Esophagus muscularis mucosa (tissue), 4 donors: ENCODE measurements around the gene CCDC195. TPM values are rescaled to one million over a fixed set of nuclear protein-coding genes. Genes with fewer than 3 reads are reported as not detected.

Experiments
- DNase-seq: peaks from one replicate; pipeline ENCODE4 v3.0.0-alpha.2; 2017; ENCODE audit errors: extremely low spot score
- H3K27ac ChIP-seq, 4 donors: fragments of 200-600 bp; sonication (generic); replicated peaks in 1 of 4; 1 replicate in 3 of 4; 2 replicates in 1 of 4; pipeline ENCODE4 v1.5.1; 2016 to 2019; ENCODE audit warnings: mild to moderate bottlenecking in 1 of 4
- H3K27me3 ChIP-seq, 4 donors: fragments of 200-600 bp; sonication (generic); one replicate each; pipeline versions ENCODE4 v1.5.1 to v1.6.0; 2016 to 2019
- H3K36me3 ChIP-seq, 4 donors: fragments of 200-600 bp; sonication (generic); one replicate each; pipeline ENCODE4 v1.5.1; 2016 to 2019
- H3K4me1 ChIP-seq, 4 donors: fragments of 200-600 bp; sonication (generic); one replicate each; pipeline ENCODE4 v1.5.1; 2016 to 2019
- H3K4me3 ChIP-seq, 4 donors: fragments of 200-600 bp; sonication (generic); 1 replicate in 2 of 4; 2 replicates in 2 of 4; pipeline ENCODE4 v1.5.1; 2016 to 2019; ENCODE audit warnings: mild to moderate bottlenecking in 4 of 4, moderate library complexity in 1 of 4
- H3K9me3 ChIP-seq, 4 donors: fragments of 200-600 bp; sonication (generic); 1 replicate in 3 of 4; 2 replicates in 1 of 4; pipeline ENCODE4 v1.5.1; 2016 to 2019
- CTCF ChIP-seq, 3 experiments: fragments of 200-600 bp in 2 of 3; fragments of 450-650 bp in 1 of 3; sonication (generic) in 2 of 3; IDR thresholded peaks; one replicate each; pipeline ENCODE4 v1.5.1; 2017 to 2019; ENCODE audit warnings: antibody characterized with exemption in 3 of 3, mild to moderate bottlenecking in 2 of 3, moderate library complexity in 1 of 3
- EP300 ChIP-seq: sonication (generic); formaldehyde crosslinking; IDR thresholded peaks from one replicate; pipeline ENCODE4 v1.6.1; 2017; ENCODE audit warnings: antibody characterized with exemption
- POLR2A ChIP-seq: fragments of 450-650 bp; IDR thresholded peaks from one replicate; pipeline ENCODE4 v1.6.1; 2017; ENCODE audit warnings: antibody characterized with exemption, moderate library complexity, mild to moderate bottlenecking, low read depth
- POLR2AphosphoS5 ChIP-seq, 2 donors: sonication (generic); formaldehyde crosslinking; IDR thresholded peaks; one replicate each; pipeline ENCODE4 v1.6.1; 2017; ENCODE audit warnings: antibody characterized with exemption in 2 of 2
- WGBS: methylation state at CpG from one replicate; pipeline ENCODE4 v1.1.5; 2018; 5-methylcytosine and 5-hydroxymethylcytosine counted together
- intact Hi-C: fragments of 100-400 bp; cut with DNase I; formaldehyde crosslinking; loops from one replicate; pipeline ENCODE4 v1.15.1; 2023
- total RNA-seq, 4 donors: library from RNA; depleted of rRNA; stranded (reverse); fragments of >200 nt; gene quantifications; one replicate each; pipeline versions ENCODE4 v1.1.0 to v1.2.1, GENCODE V29; 2016

CCDC195 gene
- not detected for total RNA-seq

- no peaks in the 10 kb centered on the region for H3K9me3 ChIP-seq
- no peak within 1 kb of the TSS for H3K4me3 ChIP-seq
- no peaks in the 10 kb centered on the region for H3K36me3 ChIP-seq
- no peaks in the 10 kb centered on the region for H3K4me1 ChIP-seq
- TF ChIP-seq EP300: no peak
- TF ChIP-seq POLR2AphosphoS5 (IDR thresholded peaks at IDR 0.05): no peak
- 95% methylated on average over 5 of the region's 5 CpGs for WGBS
- no peak within 1 kb of the TSS for H3K27ac ChIP-seq
- intact Hi-C loops: no loop called here
- DNase-seq: no peak
- H3K27me3 ChIP-seq: no peaks in the 10 kb centered on the region
These were observed at the start of gene CCDC195 for GRCh38 chr2:224716201-224716600. Gene CCDC195 (minus strand): TSS chr2:224716365. CDS start chr2:224716365, 0 bp downstream.

- no peak for DNase-seq
- WGBS: 98% methylated on average over 2 of the region's 2 CpGs
- H3K36me3 ChIP-seq: peaks cover 0 to 4% (median 0%) of the 10 kb centered on the region in 4 donors
These were observed 48.5 kb upstream of the CCDC195 start for GRCh38 chr2:224764565-224765236.

GRCh38 chr2:224757934-224758548 is 41.9 kb upstream of the CCDC195 start:
- 90% methylated on average over 3 of the region's 3 CpGs for WGBS

More at GRCh38 chr2:224764565-224765236, 48.5 kb upstream of the CCDC195 start:
- Histone ChIP-seq H3K27ac (no peak overlapping the region), H3K27me3 (no peaks in the 10 kb centered on the region), H3K4me3 (no peak overlapping the region), H3K9me3 (no peaks in the 10 kb centered on the region), H3K4me1 (no peaks in the 10 kb centered on the region)
- intact Hi-C loops: no loop called here
- TF ChIP-seq POLR2A (no peak), CTCF (IDR thresholded peaks at IDR 0.05) (no peak), POLR2AphosphoS5 (IDR thresholded peaks at IDR 0.05) (no peak), EP300 (no peak)

GRCh38 chr2:224753743-224754540 is 37.8 kb upstream of the CCDC195 start:
- Histone ChIP-seq H3K9me3 (peaks cover 0 to 10% (median 3%) of the 10 kb centered on the region in 4 donors), H3K4me1 (no peaks in the 10 kb centered on the region), H3K36me3 (no peaks in the 10 kb centered on the region), H3K27ac (no peak overlapping the region), H3K4me3 (no peak overlapping the region), H3K27me3 (no peaks in the 10 kb centered on the region)
- 45% methylated on average over 1 of the region's 1 CpG for WGBS
- no peak for DNase-seq
- no peak for TF ChIP-seq CTCF (IDR thresholded peaks at IDR 0.05)
- intact Hi-C loops: no loop called here

More at GRCh38 chr2:224757934-224758548, 41.9 kb upstream of the CCDC195 start:
- peaks cover 0 to 10% (median 3%) of the 10 kb centered on the region in 4 donors for H3K9me3 ChIP-seq
- no peak overlapping the region for H3K4me3 ChIP-seq
- intact Hi-C loops: no loop called here
- H3K4me1 ChIP-seq: no peaks in the 10 kb centered on the region
- DNase-seq: no peak
- TF ChIP-seq CTCF (IDR thresholded peaks at IDR 0.05): no peak
- TF ChIP-seq POLR2A: no peak
- no peak for TF ChIP-seq EP300
- TF ChIP-seq POLR2AphosphoS5 (IDR thresholded peaks at IDR 0.05): no peak
- H3K27me3 ChIP-seq: no peaks in the 10 kb centered on the region
- no peak overlapping the region for H3K27ac ChIP-seq
- H3K36me3 ChIP-seq: no peaks in the 10 kb centered on the region

- H3K27me3 ChIP-seq: no peaks in the 10 kb centered on the region
- no peak overlapping the region for H3K4me3 ChIP-seq
- WGBS: 73% methylated on average over 5 of the region's 5 CpGs
- intact Hi-C loops: no loop called here
- no peaks in the 10 kb centered on the region for H3K4me1 ChIP-seq
- TF ChIP-seq EP300 (no peak), POLR2AphosphoS5 (IDR thresholded peaks at IDR 0.05) (no peak), POLR2A (no peak), CTCF (IDR thresholded peaks at IDR 0.05) (no peak)
- H3K27ac ChIP-seq: no peak overlapping the region
- no peaks in the 10 kb centered on the region for H3K36me3 ChIP-seq
- H3K9me3 ChIP-seq: no peaks in the 10 kb centered on the region
- DNase-seq: no peak
These were observed 36.0 kb upstream of the CCDC195 start for GRCh38 chr2:224751996-224752698.
